Esophagus mucosa (tissue), 1 donor: ENCODE data around the gene LSM5. TPM values are rescaled to one million over a fixed set of nuclear protein-coding genes. Genes with fewer than 3 reads are reported as not detected.

Experiments
- ATAC-seq: fragments of 200-7000 bp; cut with Tn5 transposase; one replicate; pipeline ENCODE4 v1.9.1; 2020
- total RNA-seq: library from RNA; stranded (reverse); gene quantifications from one replicate; pipeline ENCODE4 v1.2.4, GENCODE V29; 2023
- donor health status: DM: yes; HTN: yes; CAD: no.

Gene LSM5
- total RNA-seq, 1 donor from 2014 or later: 41.3 TPM

DNA sequence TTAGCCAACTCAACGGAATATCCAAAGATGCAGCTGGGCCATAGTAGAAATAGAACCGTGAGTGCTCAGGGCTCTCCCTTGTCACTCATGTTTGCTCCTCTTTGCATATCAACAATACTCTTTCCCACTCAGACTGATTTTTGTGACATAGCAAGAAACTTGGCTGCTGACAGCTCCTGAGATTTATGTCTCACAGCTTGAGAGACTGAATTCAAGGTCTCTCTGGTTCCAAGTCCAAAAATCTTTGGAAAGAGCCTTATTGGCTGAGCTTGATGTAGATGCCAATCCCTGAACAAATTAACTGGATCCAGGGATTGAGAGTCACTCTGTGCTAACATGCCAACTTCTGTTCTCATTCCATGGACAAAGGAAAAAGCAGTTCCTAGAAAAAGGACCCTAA, 30.4 kb downstream of the LSM5 start:
- no peak for ATAC-seq

DNA sequence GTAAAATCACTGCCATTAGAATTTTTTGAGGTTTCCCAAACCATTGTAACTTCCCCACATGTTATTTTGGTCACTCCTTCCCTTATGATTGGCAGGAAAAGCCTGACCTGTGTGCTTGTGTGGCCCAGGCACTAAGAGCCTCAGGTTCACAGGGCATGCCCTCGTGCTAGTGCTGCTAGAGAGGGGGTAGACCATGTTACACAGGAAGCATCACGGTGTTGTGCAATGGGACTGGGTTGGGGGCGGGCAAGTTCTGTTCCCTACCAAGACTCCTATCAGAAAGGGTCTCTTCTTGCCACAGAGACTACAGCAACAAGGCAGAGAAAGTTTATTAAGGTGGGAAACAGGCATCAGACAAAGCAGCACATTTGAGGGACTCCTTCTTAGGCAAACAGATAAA, 32.2 kb downstream of the LSM5 start:
- no peak for ATAC-seq

DNA sequence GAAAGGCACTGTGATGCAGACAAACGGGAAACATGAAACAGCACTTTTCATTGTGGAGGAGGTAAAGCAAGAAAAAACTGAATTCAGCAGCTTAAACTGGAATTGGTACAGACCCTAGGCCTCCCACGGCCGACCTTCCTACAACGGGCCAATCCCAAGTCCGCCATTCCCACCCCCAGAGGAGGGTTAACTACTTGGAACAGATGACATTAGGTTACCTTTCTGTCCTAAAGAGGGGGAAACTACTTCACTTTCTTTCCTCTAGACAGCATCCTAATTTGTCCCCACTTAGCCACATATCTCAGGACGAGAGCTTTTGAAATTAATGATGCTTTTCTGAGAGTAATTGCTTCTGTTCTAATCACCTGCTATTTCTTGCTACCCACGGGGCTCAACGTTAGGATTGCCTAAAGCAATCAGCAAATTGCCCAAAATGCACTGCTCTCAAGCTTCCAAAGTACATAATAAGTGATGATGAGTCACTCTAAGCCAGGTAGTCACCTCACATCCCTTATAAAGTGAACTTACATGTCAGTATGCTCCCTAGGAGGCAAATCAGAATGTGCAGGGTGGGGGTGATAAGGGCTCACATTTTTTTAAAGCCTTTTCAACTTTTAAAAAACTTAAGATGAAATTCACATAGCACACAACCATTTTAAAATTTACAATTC, 36.7 kb downstream of the LSM5 start:
- ATAC-seq: no peak

DNA sequence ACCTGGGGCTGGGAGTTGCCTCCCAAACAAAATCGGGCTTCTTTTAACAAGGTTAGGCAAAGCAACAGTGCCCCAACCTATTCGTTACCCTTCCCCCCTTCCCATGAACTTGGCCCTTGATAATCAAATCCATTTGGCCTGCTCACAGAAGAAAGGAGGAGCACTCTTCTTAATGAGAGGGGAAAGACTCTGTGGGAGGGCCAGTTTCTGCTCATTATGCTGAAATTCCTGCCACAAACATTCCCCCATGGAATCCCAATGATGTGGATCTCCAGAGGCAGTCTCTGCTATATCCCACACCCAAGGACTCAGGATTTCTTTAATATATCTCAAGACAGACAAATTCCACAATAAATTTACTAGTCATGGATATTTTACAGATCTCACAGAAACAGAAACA, 43.0 kb downstream of the LSM5 start:
- no peak for ATAC-seq

DNA sequence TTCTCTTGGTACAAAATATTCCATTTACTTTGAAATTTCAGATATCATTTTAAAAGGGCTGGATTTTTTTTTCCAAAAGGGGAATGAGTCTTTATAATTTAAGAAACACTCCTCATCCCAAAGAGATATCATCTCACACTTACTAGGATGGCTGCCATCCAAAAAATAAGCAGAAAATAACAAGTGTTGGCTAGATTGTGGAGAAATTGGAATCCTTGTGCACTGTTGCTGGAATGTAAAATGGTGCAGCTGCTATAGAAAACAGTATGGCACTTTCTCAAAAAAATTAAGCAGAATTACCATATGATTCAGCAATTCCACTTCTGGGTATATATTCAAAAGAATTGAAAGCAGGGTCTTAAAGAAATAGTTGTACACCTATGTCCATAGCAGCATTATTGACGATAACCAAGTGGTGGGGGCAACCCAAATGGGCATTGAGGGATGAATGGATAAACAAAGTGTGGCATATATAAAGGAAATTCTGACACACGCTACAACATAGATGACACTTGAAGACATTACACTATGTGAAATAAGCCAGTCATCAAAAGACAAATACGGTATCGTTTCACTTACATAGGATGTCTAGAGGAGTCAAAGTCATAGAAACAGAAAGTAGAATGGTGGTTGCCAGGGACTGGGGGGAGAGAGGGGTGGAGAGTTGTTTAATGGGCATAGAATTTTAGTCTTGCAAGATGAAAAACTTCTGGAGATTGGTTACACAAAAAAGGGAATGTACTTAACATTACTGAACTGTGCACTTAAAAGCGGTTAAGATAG, 53.8 kb downstream of the LSM5 start:
- no peak for ATAC-seq

Other genes starting within 250 kb of the LSM5 start
- 24.9 TPM for gene AVL9, start 5.1 kb upstream of the LSM5 start, total RNA-seq